AG04450 (cell line): ENCODE data around the gene IFNAR2. TPM values are rescaled to one million over a fixed set of nuclear protein-coding genes. Genes with fewer than 3 reads are reported as not detected.

Experiments used
- CTCF ChIA-PET: fragments of 300-600, 350-600 bp; formaldehyde crosslinking; extraction: SDS; loops from one replicate; lab custom pipeline; 2022; ENCODE audit warnings: antibody characterized with exemption, inconsistent platforms; lab: Charles Lee
- POLR2A ChIA-PET: fragments of 350-600 bp; formaldehyde crosslinking; extraction: SDS; loops from one replicate; lab custom pipeline; 2021; ENCODE audit warnings: antibody characterized with exemption, inconsistent platforms; lab: Yijun Ruan, JAX
- DNase-seq: peaks from one replicate; pipeline ENCODE4 v3.0.0-alpha.2; 2011; ENCODE audit warnings: low read depth, low spot score
- H3K27ac ChIP-seq: one replicate; pipeline ENCODE4 v1.5.1; 2012; ENCODE audit warnings: low read depth, low read length, control low read depth
- H3K27me3 ChIP-seq: one replicate; pipeline ENCODE4 v1.6.0; 2012; ENCODE audit warnings: low read length; ENCODE audit not compliant: control insufficient read depth, insufficient read depth
- H3K4me3 ChIP-seq: 2 replicates; pipeline ENCODE4 v1.5.1; 2011; ENCODE audit warnings: mild to moderate bottlenecking, low read depth, low read length, control low read depth
- H3K9me3 ChIP-seq: 2 replicates; pipeline ENCODE4 v1.5.1; 2012; ENCODE audit warnings: low read length; ENCODE audit not compliant: control insufficient read depth, insufficient read depth
- CTCF ChIP-seq: IDR thresholded peaks from 2 replicates; pipeline ENCODE4 v1.5.1; 2011; ENCODE audit warnings: low read depth, low read length, control low read depth, inconsistent platforms
- polyA plus RNA-seq: library from polyadenylated mRNA; depleted of rRNA; stranded (reverse); fragments of >200 nt; gene quantifications from 2 replicates; pipeline ENCODE4 v1.2.3, GENCODE V29; 2011

Gene IFNAR2
- polyA plus RNA-seq, 1 experiment = 30.8 TPM

GRCh38 chr21:33189824-33190223, 39.9 kb upstream of the IFNAR2 start:
- peaks cover 29% of the 10 kb centered on the region for H3K27me3 ChIP-seq
- DNase-seq = no peak
- ChIA-PET CTCF (interaction anchor here (1.2 kb wide), 2 partner anchors 10 to 196 kb away, joined by 3 to 4 read pairs; no protein-coding TSS in a partner anchor), POLR2A (no interaction called here)
- no peaks in the 10 kb centered on the region for H3K9me3 ChIP-seq
- TF ChIP-seq CTCF = no peak
- no peak overlapping the region for H3K4me3 ChIP-seq
- H3K27ac ChIP-seq = no peak overlapping the region

- H3K9me3 ChIP-seq = no peaks in the 10 kb centered on the region
- DNase-seq = no peak
- POLR2A ChIA-PET = no interaction called here
- peak; percentile 76 for TF ChIP-seq CTCF
- H3K4me3 ChIP-seq = no peak overlapping the region
- H3K27ac ChIP-seq = no peak overlapping the region
- peaks cover 3% of the 10 kb centered on the region for H3K27me3 ChIP-seq
- CTCF ChIA-PET = interaction anchor here (0.5 to 5.3 kb wide), 56 partner anchors 14 to 1981 kb away, joined by 3 to 144 read pairs (median 4); partner anchors contain the start of gene IFNAR1
Observed at GRCh38 chr21:33196941-33197374, 32.8 kb upstream of the IFNAR2 start.

- Histone ChIP-seq H3K4me3 (no peak overlapping the region), H3K27me3 (peaks cover 3% of the 10 kb centered on the region), H3K9me3 (no peaks in the 10 kb centered on the region), H3K27ac (no peak overlapping the region)
- TF ChIP-seq CTCF = no peak
- DNase-seq = no peak
- CTCF ChIA-PET = interaction anchor here (0.5 to 5.3 kb wide), 55 partner anchors 13 to 1982 kb away, joined by 3 to 144 read pairs (median 4); partner anchors contain the start of gene IFNAR1
- POLR2A ChIA-PET = no interaction called here
Observed at GRCh38 chr21:33197496-33197895, 32.2 kb upstream of the IFNAR2 start.

- no peak for DNase-seq
- no peak overlapping the region for H3K4me3 ChIP-seq
- ChIA-PET POLR2A (no interaction called here), CTCF (interaction anchor here (0.7 to 5.3 kb wide), 8 partner anchors 16 to 407 kb away, joined by 3 to 144 read pairs (median 6); partner anchors contain the start of gene IFNAR1)
- no peaks in the 10 kb centered on the region for H3K9me3 ChIP-seq
- peaks cover 3% of the 10 kb centered on the region for H3K27me3 ChIP-seq
- H3K27ac ChIP-seq = no peak overlapping the region
- TF ChIP-seq CTCF = no peak
Observed at GRCh38 chr21:33198346-33199099, 31.2 kb upstream of the IFNAR2 start.

- no peak overlapping the region for H3K27ac ChIP-seq
- no peak for TF ChIP-seq CTCF
Observed at GRCh38 chr21:33199100-33199464, 30.7 kb upstream of the IFNAR2 start.

More at GRCh38 chr21:33199100-33199464, 30.7 kb upstream of the IFNAR2 start:
- ChIA-PET CTCF (interaction anchor here (0.7 to 5.3 kb wide), 4 partner anchors 162 to 407 kb away, joined by 3 to 144 read pairs (median 12); no protein-coding TSS in a partner anchor), POLR2A (no interaction called here)
- no peak for DNase-seq
- Histone ChIP-seq H3K4me3 (no peak overlapping the region), H3K9me3 (no peaks in the 10 kb centered on the region), H3K27me3 (peaks cover 3% of the 10 kb centered on the region)
